Keratinocyte (primary cell): ENCODE results near the gene FBN2. TPM values are rescaled to one million over a fixed set of nuclear protein-coding genes. Genes with fewer than 3 reads are reported as not detected.

ENCODE experiments used
- DNase-seq: peaks from one replicate; pipeline ENCODE4 v3.0.0-alpha.2; 2011; ENCODE audit warnings: low read depth, missing footprints, low spot score
- FAIRE-seq: peaks from 2 replicates; lab custom pipeline; 2011; peaks lifted over from hg19 to GRCh38; lab: Jason Lieb, UNC
- H2AFZ ChIP-seq: 2 replicates; pipeline ENCODE4 v1.6.0; 2012; ENCODE audit warnings: low read length, control low read depth, inconsistent platforms; ENCODE audit not compliant: control insufficient read depth
- H3K27ac ChIP-seq: 2 replicates; pipeline ENCODE4 v1.5.1; 2011; ENCODE audit warnings: low read length; ENCODE audit not compliant: control insufficient read depth, insufficient read depth
- H3K27me3 ChIP-seq: 3 replicates; pipeline ENCODE4 v1.6.0; 2011; ENCODE audit warnings: low read length; ENCODE audit not compliant: control insufficient read depth, insufficient read depth; ENCODE audit errors: extremely low read depth
- H3K36me3 ChIP-seq, 2 experiments: 2 replicates in 1 of 2; 3 replicates in 1 of 2; pipeline ENCODE4 v1.5.1; 2011; ENCODE audit warnings: low read length in 2 of 2, mild to moderate bottlenecking in 1 of 2; ENCODE audit not compliant: control insufficient read depth in 2 of 2, insufficient read depth in 2 of 2; ENCODE audit errors: extremely low read depth in 1 of 2
- H3K4me1 ChIP-seq: 3 replicates; pipeline ENCODE4 v1.5.1; 2011; ENCODE audit warnings: low read length; ENCODE audit not compliant: control insufficient read depth, insufficient read depth; ENCODE audit errors: extremely low read depth
- H3K4me2 ChIP-seq: 3 replicates; pipeline ENCODE4 v1.6.0; 2011; ENCODE audit warnings: low read depth, low read length; ENCODE audit not compliant: control insufficient read depth, insufficient read depth; ENCODE audit errors: extremely low read depth
- H3K4me3 ChIP-seq, 3 experiments: fragments of 200-600 bp in 1 of 3; sonication (generic) in 1 of 3; 2 replicates in 2 of 3; 3 replicates in 1 of 3; pipeline ENCODE4 v1.5.1; 2011 to 2016; ENCODE audit warnings: low read length in 3 of 3, mild to moderate bottlenecking in 3 of 3, control low read depth in 2 of 3, inconsistent platforms in 1 of 3, low read depth in 1 of 3, mixed read lengths in 1 of 3, mixed run types in 1 of 3, moderate library complexity in 1 of 3; ENCODE audit not compliant: control insufficient read depth in 2 of 3, insufficient read depth in 2 of 3; ENCODE audit errors: extremely low read depth in 1 of 3
- H3K79me2 ChIP-seq: 2 replicates; pipeline ENCODE4 v1.6.0; 2012; ENCODE audit warnings: low read length; ENCODE audit not compliant: control insufficient read depth, insufficient read depth
- H3K9ac ChIP-seq: 3 replicates; pipeline ENCODE4 v1.6.0; 2011; ENCODE audit warnings: low read length; ENCODE audit not compliant: control insufficient read depth, insufficient read depth; ENCODE audit errors: extremely low read depth
- H3K9me1 ChIP-seq: 3 replicates; pipeline ENCODE4 v1.6.0; 2011; ENCODE audit warnings: low read length; ENCODE audit not compliant: control insufficient read depth, insufficient read depth; ENCODE audit errors: extremely low read depth
- H3K9me3 ChIP-seq: 2 replicates; pipeline ENCODE4 v1.5.1; 2012; ENCODE audit warnings: low read depth, low read length; ENCODE audit not compliant: control insufficient read depth
- H4K20me1 ChIP-seq: 3 replicates; pipeline ENCODE4 v1.6.0; 2011; ENCODE audit warnings: low read length; ENCODE audit not compliant: control insufficient read depth, insufficient read depth; ENCODE audit errors: extremely low read depth
- CTCF ChIP-seq, 3 experiments: IDR thresholded peaks in 1 of 3; conservative IDR thresholded peaks in 1 of 3; optimal IDR thresholded peaks in 1 of 3; 2 replicates in 2 of 3; 3 replicates in 1 of 3; pipeline versions ENCODE3 to v1.5.1; 2011; ENCODE audit warnings: low read length in 3 of 3, mild to moderate bottlenecking in 3 of 3, moderate library complexity in 2 of 3, control low read depth in 1 of 3, inconsistent platforms in 1 of 3; ENCODE audit not compliant: insufficient read depth in 2 of 3; ENCODE audit errors: extremely low read depth in 1 of 3
- EZH2 ChIP-seq: IDR thresholded peaks from one replicate; pipeline ENCODE4 v1.6.1; 2012; ENCODE audit warnings: inconsistent platforms, mild to moderate bottlenecking, low read length, moderate library complexity
- dilution Hi-C: fragments of 300-500 bp; cut with MboI; formaldehyde crosslinking; loops from one replicate; pipeline ENCODE4 v1.7.0; 2020; ENCODE audit warnings: low sequenced_read_pairs; ENCODE audit not compliant: extremely low pct_ligation_motif_present
- polyA plus RNA-seq, 5 experiments: library from polyadenylated mRNA; depleted of rRNA in 3 of 5; stranded (reverse) in 3 of 5; stranded (forward) in 1 of 5; unstranded in 1 of 5; fragments of >200 nt; gene quantifications; 1 replicate in 1 of 5; 2 replicates in 3 of 5; 3 replicates in 1 of 5; pipeline versions ENCODE4 v1.2.1 to v1.2.3, GENCODE V29; 2011 to 2012; ENCODE audit warnings: missing spikeins in 2 of 5, low read depth in 1 of 5, low replicate concordance in 1 of 5

Gene FBN2
- polyA plus RNA-seq, 1 donor (not counting 4 experiments of a cell fraction or from before 2014, with no cell fraction given), result 30.1 TPM

- FAIRE-seq, result no peak
Observed at GRCh38 chr5:128254789-128255188, 283.3 kb downstream of the FBN2 start.

GRCh38 chr5:128253880-128254279 lies 284.2 kb downstream of the FBN2 start:
- FAIRE-seq (no peak), DNase-seq (no peak)
- dilution Hi-C loops, result no loop called here

More at GRCh38 chr5:128254789-128255188, 283.3 kb downstream of the FBN2 start:
- Histone ChIP-seq H2AFZ (no peak overlapping the region), H3K9ac (no peak overlapping the region), H3K27ac (no peak overlapping the region), H4K20me1 (no peaks in the 10 kb centered on the region), H3K9me3 (no peaks in the 10 kb centered on the region), H3K79me2 (no peaks in the 10 kb centered on the region), H3K4me2 (no peak overlapping the region), H3K4me1 (no peaks in the 10 kb centered on the region), H3K4me3 (no peak overlapping the region), H3K27me3 (no peaks in the 10 kb centered on the region), H3K36me3 (peaks cover 5 to 9% of the 10 kb centered on the region in 2 experiments), H3K9me1 (no peaks in the 10 kb centered on the region)
- TF ChIP-seq CTCF (optimal IDR thresholded peaks at IDR 0.05 in 1 of 3, IDR thresholded peaks at IDR 0.05 in 1 of 3, conservative IDR thresholded peaks at IDR 0.05 in 1 of 3; ENCODE audit: extremely low read depth in 1 of 3, insufficient read depth in 2 of 3, low read length in 3 of 3), result no peak
- TF ChIP-seq EZH2, result no peak
- dilution Hi-C loops, result no loop called here
- no peak for DNase-seq

More at GRCh38 chr5:128253880-128254279, 284.2 kb downstream of the FBN2 start:
- H3K27ac ChIP-seq, result no peak overlapping the region
- TF ChIP-seq CTCF (optimal IDR thresholded peaks at IDR 0.05 in 1 of 3, IDR thresholded peaks at IDR 0.05 in 1 of 3, conservative IDR thresholded peaks at IDR 0.05 in 1 of 3; ENCODE audit: extremely low read depth in 1 of 3, insufficient read depth in 2 of 3, low read length in 3 of 3), result no peak
- no peak for TF ChIP-seq EZH2
- peaks cover 2 to 4% of the 10 kb centered on the region in 2 experiments for H3K36me3 ChIP-seq
- no peaks in the 10 kb centered on the region for H3K79me2 ChIP-seq
- H2AFZ ChIP-seq, result no peak overlapping the region
- H3K4me1 ChIP-seq, result no peaks in the 10 kb centered on the region
- no peaks in the 10 kb centered on the region for H3K9me3 ChIP-seq
- no peaks in the 10 kb centered on the region for H3K9me1 ChIP-seq
- H4K20me1 ChIP-seq, result no peaks in the 10 kb centered on the region
- H3K4me3 ChIP-seq, result no peak overlapping the region
- H3K9ac ChIP-seq, result no peak overlapping the region
- no peak overlapping the region for H3K4me2 ChIP-seq
- H3K27me3 ChIP-seq, result no peaks in the 10 kb centered on the region
